ENCODE results near the gene PCDHGA3. TPM values are rescaled to one million over a fixed set of nuclear protein-coding genes. Genes with fewer than 3 reads are reported as not detected.

Gene PCDHGA3
- total RNA-seq, 2 donors from 2014 or later: 4.3 TPM; not detected in 1

DNA sequence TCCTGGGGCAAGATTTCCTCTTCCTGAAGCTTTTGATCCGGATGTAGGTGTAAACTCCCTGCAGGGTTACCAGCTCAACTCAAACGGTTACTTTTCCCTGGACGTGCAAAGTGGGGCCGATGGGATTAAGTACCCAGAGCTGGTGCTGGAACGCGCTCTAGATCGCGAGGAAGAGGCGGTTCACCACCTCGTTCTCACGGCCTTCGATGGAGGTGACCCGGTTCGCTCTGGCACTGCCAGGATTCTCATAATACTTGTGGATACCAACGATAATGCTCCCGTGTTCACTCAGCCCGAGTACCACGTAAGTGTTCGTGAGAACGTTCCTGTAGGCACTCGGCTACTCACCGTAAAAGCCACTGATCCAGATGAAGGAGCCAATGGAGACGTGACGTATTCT, 12.0 kb downstream of the PCDHGA3 start:
- WGBS, 2 experiments (ENCODE audit: insufficient coverage in 1 of 2, insufficient read length in 1 of 2): 92 to 95% methylated on average over 24 of the region's 24 CpGs
- TF ChIP-seq, protein P1, sequence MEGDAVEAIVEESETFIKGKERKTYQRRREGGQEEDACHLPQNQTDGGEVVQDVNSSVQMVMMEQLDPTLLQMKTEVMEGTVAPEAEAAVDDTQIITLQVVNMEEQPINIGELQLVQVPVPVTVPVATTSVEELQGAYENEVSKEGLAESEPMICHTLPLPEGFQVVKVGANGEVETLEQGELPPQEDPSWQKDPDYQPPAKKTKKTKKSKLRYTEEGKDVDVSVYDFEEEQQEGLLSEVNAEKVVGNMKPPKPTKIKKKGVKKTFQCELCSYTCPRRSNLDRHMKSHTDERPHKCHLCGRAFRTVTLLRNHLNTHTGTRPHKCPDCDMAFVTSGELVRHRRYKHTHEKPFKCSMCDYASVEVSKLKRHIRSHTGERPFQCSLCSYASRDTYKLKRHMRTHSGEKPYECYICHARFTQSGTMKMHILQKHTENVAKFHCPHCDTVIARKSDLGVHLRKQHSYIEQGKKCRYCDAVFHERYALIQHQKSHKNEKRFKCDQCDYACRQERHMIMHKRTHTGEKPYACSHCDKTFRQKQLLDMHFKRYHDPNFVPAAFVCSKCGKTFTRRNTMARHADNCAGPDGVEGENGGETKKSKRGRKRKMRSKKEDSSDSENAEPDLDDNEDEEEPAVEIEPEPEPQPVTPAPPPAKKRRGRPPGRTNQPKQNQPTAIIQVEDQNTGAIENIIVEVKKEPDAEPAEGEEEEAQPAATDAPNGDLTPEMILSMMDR (conservative IDR thresholded peaks at IDR 0.05): no peak
- H3K27ac Mint-ChIP-seq: no peak overlapping the region
- Histone ChIP-seq H3K4me3 (ENCODE audit: low read length) (no peak overlapping the region), H3K36me3 (ENCODE audit: control insufficient read depth, insufficient read depth, low read length) (no peaks in the 10 kb centered on the region), H3K27ac (ENCODE audit: low read depth, low read length) (no peak overlapping the region), H3K9me3 (ENCODE audit: control insufficient read depth, low read length) (peaks cover 66% of the 10 kb centered on the region), H3K9ac (ENCODE audit: extremely low read depth, low read length, poor library complexity, severe bottlenecking) (no peak overlapping the region), H3K27me3 (ENCODE audit: control insufficient read depth, insufficient read depth, low read length, poor library complexity, severe bottlenecking) (no peaks in the 10 kb centered on the region), H3K4me1 (ENCODE audit: control insufficient read depth, insufficient read depth, low read length) (no peaks in the 10 kb centered on the region)
- H3K27me3 Mint-ChIP-seq (ENCODE audit: insufficient read depth): no peaks in the 10 kb centered on the region
- no peak for DNase-seq
- H3K4me1 Mint-ChIP-seq: no peaks in the 10 kb centered on the region
- H3K36me3 Mint-ChIP-seq (ENCODE audit: low read depth): peaks cover 57% of the 10 kb centered on the region
- no peak overlapping the region for H3K4me3 Mint-ChIP-seq
- H3K9me3 Mint-ChIP-seq: peaks cover 68% of the 10 kb centered on the region

DNA sequence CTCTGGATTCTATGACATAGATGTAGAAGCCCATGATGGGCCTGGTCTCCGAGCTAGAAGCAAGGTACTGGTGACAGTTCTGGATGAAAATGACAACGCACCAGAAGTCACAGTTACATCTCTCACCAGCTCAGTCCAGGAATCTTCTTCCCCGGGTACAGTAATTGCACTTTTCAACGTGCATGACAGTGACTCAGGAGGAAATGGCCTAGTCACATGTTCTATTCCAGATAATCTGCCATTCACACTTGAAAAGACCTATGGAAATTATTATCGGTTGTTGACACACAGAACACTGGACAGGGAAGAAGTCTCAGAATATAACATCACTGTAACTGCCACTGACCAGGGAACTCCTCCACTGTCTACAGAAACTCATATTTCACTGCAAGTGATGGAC, 12.5 kb downstream of the PCDHGA3 start:
- Histone ChIP-seq H3K36me3 (ENCODE audit: control insufficient read depth, insufficient read depth, low read length) (no peaks in the 10 kb centered on the region), H3K27ac (ENCODE audit: low read depth, low read length) (no peak overlapping the region), H3K9ac (ENCODE audit: extremely low read depth, low read length, poor library complexity, severe bottlenecking) (no peak overlapping the region), H3K9me3 (ENCODE audit: control insufficient read depth, low read length) (peaks cover 66% of the 10 kb centered on the region), H3K4me1 (ENCODE audit: control insufficient read depth, insufficient read depth, low read length) (no peaks in the 10 kb centered on the region), H3K27me3 (ENCODE audit: control insufficient read depth, insufficient read depth, low read length, poor library complexity, severe bottlenecking) (no peaks in the 10 kb centered on the region), H3K4me3 (ENCODE audit: low read length) (no peak overlapping the region)
- Mint-ChIP-seq H3K4me3 (no peak overlapping the region), H3K9me3 (peaks cover 68% of the 10 kb centered on the region), H3K27me3 (ENCODE audit: insufficient read depth) (no peaks in the 10 kb centered on the region), H3K27ac (no peak overlapping the region), H3K36me3 (ENCODE audit: low read depth) (peaks cover 57% of the 10 kb centered on the region), H3K4me1 (no peaks in the 10 kb centered on the region)
- WGBS, 2 experiments (ENCODE audit: insufficient coverage in 1 of 2, insufficient read length in 1 of 2): 80 to 96% methylated on average over 4 to 5 of the region's 5 CpGs
- DNase-seq: no peak
- TF ChIP-seq, protein P1 (conservative IDR thresholded peaks at IDR 0.05): no peak

DNA sequence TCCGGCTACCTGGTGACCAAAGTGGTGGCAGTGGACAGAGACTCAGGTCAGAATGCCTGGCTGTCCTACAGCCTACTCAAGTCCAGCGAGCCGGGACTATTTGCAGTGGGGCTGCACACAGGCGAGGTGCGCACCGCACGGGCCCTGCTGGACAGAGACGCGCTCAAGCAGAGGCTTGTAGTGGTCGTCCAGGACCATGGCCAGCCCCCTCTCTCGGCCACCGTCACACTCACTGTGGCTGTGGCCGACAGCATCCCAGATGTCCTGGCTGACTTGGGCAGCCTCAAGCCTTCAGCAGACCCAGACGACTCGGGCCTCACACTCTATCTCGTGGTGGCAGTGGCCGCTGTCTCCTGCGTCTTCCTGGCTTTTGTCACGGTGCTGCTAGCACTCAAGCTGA, 13.3 kb downstream of the PCDHGA3 start:
- H3K36me3 ChIP-seq (ENCODE audit: control insufficient read depth, insufficient read depth, low read length): no peaks in the 10 kb centered on the region
- no peak overlapping the region for H3K27ac Mint-ChIP-seq
- no peak overlapping the region for H3K4me3 Mint-ChIP-seq
- peaks cover 65% of the 10 kb centered on the region for H3K9me3 ChIP-seq (ENCODE audit: control insufficient read depth, low read length)
- WGBS, 2 experiments (ENCODE audit: insufficient coverage in 1 of 2, insufficient read length in 1 of 2): 94 to 98% methylated on average over 18 to 19 of the region's 19 CpGs
- peaks cover 55% of the 10 kb centered on the region for H3K36me3 Mint-ChIP-seq (ENCODE audit: low read depth)
- TF ChIP-seq, protein P1 (conservative IDR thresholded peaks at IDR 0.05): no peak
- H3K4me3 ChIP-seq (ENCODE audit: low read length): no peak overlapping the region
- no peaks in the 10 kb centered on the region for H3K27me3 Mint-ChIP-seq (ENCODE audit: insufficient read depth)
- peaks cover 69% of the 10 kb centered on the region for H3K9me3 Mint-ChIP-seq
- DNase-seq: no peak
- H3K9ac ChIP-seq (ENCODE audit: extremely low read depth, low read length, poor library complexity, severe bottlenecking): no peak overlapping the region
- H3K4me1 ChIP-seq (ENCODE audit: control insufficient read depth, insufficient read depth, low read length): no peaks in the 10 kb centered on the region
- H3K27ac ChIP-seq (ENCODE audit: low read depth, low read length): no peak overlapping the region
- no peaks in the 10 kb centered on the region for H3K27me3 ChIP-seq (ENCODE audit: control insufficient read depth, insufficient read depth, low read length, poor library complexity, severe bottlenecking)
- no peaks in the 10 kb centered on the region for H3K4me1 Mint-ChIP-seq

All from endodermal cell (in vitro differentiated cells).